ENCODE results near the gene PMM2.
"Not testable (repeated sequence)": the region's sequence is repeated elsewhere in the genome, so short reads cannot be mapped to it uniquely, and the experiment has no call there.

The PMM2 gene

GRCh38 chr16:8867216-8867931 is 69.7 kb downstream of the PMM2 start:
- DNase-seq (ENCODE audit: low spot score) = no peak

GRCh38 chr16:8867932-8868415 is 70.3 kb downstream of the PMM2 start:
- peak; percentile 37 for DNase-seq (ENCODE audit: low spot score)

- DNase-seq (ENCODE audit: low spot score) = peak; percentile 91
Observed at GRCh38 chr16:8868416-8869211, 71.0 kb downstream of the PMM2 start, which contains the start of gene CARHSP1. Gene CARHSP1 (minus strand): TSS chr16:8869006. CDS start chr16:8859328, 9,678 bp downstream.

DNA sequence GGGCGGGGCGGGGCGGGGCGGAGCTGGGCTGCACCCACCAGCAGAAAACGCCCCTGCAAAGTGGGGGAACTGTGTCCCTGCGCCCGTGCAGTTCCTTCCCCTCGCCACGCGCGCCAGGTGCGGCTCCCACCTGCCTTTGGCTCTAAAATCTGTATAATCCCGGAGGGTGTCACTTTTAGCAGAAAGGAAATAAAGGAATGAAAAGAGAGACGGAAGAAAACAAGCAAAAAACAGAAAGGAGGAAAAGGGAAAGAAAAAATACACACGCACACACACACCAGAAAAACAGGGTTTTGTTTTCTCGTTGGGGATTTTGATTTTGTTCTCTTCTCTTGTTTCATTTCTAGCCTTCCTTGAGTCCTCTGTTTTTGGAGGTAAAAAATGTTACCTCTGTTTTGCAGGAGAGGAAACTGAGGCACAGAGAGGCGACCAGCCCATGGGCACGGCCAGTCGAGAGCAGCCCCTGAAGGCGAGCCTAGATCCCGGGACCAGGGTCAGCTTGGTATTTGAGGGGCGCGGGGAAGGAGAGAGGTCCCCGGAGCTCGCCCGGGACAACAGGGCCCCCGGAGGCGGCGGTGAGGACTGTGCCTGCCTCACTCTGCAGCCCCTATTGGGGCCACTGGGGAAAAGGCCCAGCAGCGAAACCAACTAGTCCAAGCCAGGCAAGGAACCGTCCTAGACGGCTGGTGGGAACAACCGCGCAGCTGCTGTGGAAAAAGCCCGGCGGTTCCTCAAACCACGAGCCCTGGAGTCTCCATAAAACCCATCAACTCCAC is 71.8 kb downstream of the PMM2 start:
- peak; percentile 46 for DNase-seq (ENCODE audit: low spot score)

GRCh38 chr16:8869988-8870241 is 72.3 kb downstream of the PMM2 start:
- not testable (repeated sequence) for DNase-seq (ENCODE audit: low spot score)

DNA sequence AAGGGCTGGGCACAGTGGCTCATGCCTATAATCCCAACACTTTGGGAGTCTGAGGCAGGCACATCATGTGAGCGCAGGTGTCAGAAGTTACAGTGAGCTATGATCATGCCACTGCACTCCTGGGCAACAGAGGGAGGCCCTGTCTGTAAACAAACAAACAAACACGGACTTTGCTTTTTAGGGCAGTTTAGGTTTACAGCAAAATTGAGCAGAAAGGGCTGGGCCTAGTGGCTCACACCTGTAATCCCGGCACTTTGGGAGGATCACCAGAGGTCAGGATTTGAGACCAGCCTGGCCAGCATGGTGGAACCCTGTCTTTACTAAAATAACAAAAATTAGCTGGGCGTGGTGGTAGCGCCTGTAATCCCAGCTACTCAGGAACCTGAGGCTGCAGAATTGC is 74.4 kb downstream of the PMM2 start:
- DNase-seq (ENCODE audit: low spot score) = no peak

- DNase-seq (ENCODE audit: low spot score) = peak; percentile 38
Observed at GRCh38 chr16:8872967-8873865, 75.6 kb downstream of the PMM2 start.

DNA sequence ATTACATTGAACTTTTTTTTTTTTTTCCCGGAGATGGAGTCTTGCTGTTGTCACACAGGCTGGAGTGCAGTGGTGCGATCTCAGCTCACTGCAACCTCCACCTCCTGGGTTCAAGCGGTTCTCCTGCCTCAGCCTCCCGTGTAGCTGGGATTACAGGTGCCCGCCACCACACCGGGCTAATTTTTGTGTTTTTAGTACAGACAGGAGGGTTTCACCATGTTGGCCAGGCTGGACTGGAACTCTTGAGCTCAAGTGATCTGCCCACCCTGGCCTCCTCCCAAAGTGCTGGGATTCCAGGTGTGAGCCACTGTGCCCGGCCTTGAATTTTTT is 76.2 kb downstream of the PMM2 start:
- DNase-seq (ENCODE audit: low spot score) = not testable (repeated sequence)

GRCh38 chr16:8874388-8874787 is 76.7 kb downstream of the PMM2 start:
- DNase-seq (ENCODE audit: low spot score) = no peak

GRCh38 chr16:8875317-8875716 is 77.7 kb downstream of the PMM2 start:
- not testable (repeated sequence) for DNase-seq (ENCODE audit: low spot score)

- DNase-seq (ENCODE audit: low spot score) = no peak
Observed at GRCh38 chr16:8877894-8878522, 80.4 kb downstream of the PMM2 start.

DNA sequence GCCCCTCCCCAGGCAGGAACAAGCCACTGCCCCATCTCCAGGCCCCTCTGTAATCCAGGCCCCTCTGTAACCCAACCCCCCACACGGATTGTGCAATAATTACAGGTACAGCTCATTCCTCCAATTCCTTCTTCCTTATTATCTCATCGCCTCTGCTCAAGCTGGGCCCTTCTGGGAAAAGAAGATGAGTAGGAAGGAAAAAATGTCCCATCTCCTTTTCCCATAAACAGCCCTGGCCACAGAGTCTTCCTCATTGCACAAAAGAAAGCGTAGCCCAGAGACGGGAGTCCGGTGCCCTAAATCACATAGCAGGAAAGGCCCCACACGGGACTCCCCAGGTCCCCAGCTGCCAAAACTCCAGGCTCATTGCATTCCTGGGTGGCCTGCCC is 80.9 kb downstream of the PMM2 start:
- DNase-seq (ENCODE audit: low spot score) = no peak

DNA sequence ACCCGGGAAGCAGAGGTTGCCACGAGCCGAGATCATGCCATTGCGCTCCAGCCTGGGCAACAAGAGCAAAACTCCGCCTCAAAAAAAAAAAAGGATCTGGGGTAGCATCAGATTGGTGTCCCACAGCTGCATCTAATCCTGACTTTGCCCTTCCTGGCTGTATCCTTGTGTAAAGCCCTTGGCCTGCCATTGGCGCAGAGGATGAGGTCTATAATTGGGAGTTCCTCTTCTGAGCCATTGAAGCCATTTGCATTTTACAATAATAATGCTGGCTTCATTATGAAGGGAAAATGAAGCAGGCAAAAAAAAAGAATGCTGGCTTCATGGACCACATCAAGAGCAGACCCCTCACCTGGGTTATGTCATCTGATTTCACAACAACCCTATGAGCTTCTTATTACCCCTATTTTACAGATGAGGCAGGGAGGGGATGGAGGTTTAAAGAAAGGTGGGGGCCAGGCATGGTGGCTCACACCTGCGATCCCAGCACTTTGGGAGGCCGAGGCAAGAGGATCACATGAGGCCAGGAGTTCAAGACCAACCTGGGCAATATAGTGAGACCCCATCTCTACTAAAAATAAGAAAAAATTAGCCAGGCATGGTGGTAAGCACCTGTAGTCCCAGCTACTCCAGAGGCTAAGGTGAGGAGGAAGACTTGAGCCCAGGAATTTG is 83.3 kb downstream of the PMM2 start:
- no peak for DNase-seq (ENCODE audit: low spot score)

DNA sequence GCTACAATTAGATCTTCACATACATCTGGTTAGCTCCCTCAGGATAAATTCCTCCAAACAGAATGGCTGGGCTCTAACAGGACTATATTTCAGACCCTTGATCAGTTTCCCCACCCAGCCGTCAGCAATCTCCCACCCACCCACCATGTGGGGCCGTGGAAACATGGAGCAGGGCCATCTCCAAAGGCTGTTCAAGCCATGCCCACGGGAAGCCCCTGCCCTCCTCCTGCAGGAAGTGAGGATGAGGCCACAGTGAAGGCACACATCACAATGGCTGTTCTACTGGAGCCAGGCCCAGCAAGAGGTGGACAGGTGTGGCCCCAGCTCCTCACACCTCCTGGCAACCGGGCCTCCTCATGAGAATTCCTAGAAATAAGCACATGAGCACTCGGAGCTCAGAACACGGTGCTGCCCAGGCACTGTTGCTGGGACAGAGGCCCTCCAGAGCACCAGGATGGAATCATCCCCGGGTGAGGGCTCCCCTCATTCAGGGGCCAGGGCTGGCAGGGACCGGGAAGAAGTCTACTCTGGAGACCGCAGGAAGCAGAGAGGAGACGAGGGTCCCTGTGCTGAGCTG is 84.5 kb downstream of the PMM2 start, which contains the start of gene LITAFD:
TSS of gene LITAFD (plus strand) at position 311 of the 577 bp plus-strand sequence. CDS start 2,005 bp downstream, outside the sequence.
- DNase-seq (ENCODE audit: low spot score) = no peak

DNA sequence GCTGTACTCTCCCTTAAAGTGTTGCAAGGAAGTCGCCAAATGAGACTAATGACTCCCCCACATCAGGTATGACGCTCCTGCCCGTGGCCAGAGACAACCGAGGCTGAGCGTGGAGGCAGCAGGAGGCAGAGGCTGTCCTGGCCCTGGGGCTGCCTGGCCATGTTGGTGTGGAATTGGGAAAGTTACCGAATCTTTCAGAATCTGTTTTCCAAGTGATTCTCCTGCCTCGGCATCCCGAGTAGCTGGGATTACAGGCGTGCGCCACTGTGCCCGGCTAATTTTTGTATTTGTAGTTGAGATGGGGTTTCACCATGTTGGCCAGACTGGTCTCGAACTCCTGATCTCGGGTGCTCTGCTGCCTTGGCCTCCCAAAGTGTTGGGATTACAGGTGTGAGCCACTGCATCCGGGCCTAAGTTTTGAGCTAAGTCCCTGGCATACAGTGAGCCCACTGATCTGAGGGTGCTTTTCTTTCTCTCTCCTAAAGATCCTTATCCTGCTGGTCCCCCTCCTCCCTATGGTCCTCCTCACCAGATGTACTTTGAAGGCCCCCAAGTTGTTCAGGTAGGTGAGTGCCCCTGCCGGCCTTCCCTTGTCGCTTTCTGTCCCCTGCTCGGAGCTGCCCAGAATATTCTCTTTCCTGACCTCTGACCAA is 85.2 kb downstream of the PMM2 start:
- DNase-seq (ENCODE audit: low spot score) = no peak

DNA sequence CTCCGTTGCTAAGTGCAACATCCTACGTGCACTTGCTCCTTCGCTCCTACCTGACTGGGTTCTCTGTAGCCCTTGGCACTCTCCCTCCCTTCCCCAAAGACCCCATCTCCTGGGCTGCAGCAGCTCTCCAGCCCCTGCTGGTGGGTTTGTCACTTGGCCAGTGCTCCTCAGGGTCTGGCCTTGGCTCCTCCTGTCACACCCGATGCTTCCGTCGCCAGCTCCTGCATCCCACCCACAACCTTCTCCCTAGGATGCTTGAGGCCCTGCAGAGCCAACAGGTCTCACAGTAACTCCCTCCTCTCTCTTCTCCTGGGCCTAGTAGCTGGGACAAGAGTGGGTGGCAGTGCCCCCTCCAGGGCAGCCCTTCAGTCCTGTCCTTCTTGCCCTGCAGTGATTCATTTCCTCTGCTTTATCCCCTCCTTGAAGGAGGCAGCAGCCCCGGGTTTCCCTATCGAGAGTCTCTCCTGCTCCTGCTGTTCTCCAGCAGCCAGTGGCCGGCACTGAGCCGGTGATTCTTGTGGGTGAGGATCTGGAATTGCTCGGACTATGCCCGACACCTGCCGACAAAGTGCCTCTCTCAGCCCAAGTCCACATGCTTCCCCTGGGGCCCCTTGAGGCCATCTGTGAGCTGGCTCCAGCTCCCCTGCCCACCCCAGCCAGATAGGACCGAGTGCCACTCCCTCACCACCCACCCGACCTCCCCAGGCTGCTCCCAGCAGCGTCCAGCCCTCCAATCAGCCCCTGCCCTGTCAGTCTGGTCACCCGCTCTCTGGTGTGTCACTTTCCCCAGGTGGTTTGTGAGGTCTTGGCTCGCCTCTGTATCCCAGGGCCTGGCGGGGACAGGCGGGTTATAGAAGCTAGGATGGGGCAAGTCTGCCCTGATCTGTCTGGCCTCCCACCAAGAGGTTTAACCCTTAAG is 88.3 kb downstream of the PMM2 start:
- peak; percentile 45 for DNase-seq (ENCODE audit: low spot score)

- no peak for DNase-seq (ENCODE audit: low spot score)
Observed at GRCh38 chr16:8886593-8887430, 89.2 kb downstream of the PMM2 start.

GRCh38 chr16:8887431-8887765 is 89.8 kb downstream of the PMM2 start:
- DNase-seq (ENCODE audit: low spot score) = no peak
